ENCODE results near the gene MRPL45. TPM values are rescaled to one million over a fixed set of nuclear protein-coding genes. Genes with fewer than 3 reads are reported as not detected.

MRPL45 gene
- total and polyA plus RNA-seq, 2 experiments from 2014 or later = 42.6 to 63.9 TPM

- TF ChIP-seq ZNF462 (CRISPR knock-in tag; IDR thresholded peaks at IDR 0.05) = no peak
- no peak for TF ChIP-seq ZNF331 (CRISPR knock-in tag; IDR thresholded peaks at IDR 0.05; ENCODE audit: low read depth)
Observed at GRCh38 chr17:38339891-38340290, 42.9 kb downstream of the MRPL45 start (continued).

DNA sequence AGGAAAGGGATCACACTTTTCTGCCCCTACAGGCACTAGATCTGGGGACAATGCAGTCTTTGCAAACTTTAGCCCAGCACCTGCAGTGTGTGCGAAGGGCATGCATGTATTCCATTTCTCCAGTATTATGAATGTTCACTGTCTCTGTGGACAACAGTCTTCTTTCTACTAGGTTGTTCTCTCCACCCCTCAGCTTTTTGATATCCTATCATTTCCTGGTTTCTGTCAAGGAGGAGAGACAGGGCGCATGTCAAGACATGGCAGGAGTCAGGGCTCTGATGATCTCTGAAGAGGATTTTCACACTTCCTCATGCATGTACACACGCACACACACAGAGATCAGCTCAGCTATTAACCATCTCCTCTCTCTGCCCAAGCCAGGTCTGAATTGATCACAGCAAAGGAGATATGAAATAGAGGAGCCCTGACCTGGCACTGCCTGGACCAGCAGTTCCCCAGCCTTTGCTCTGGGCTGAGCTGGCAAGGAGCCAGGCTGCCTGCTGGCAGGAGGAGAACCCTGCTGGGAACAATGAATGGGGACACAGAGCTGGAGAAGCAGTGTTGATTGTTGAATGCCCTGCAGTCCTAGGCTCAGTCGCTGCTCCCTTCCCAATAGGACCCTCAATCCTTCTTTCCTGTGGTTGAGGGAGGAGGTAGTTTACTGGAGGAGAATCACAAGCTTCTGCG is 44.2 kb downstream of the MRPL45 start:
- no peak overlapping the region for H3K4me3 Mint-ChIP-seq
- H3K27me3 ChIP-seq (ENCODE audit: insufficient read depth) = no peaks in the 10 kb centered on the region
- H3K36me3 ChIP-seq (ENCODE audit: insufficient read depth) = no peaks in the 10 kb centered on the region
- peak overlapping the region; percentile 57; the same call in 1 of the 2 replicates for H3K4me2 ChIP-seq
- H3F3A ChIP-seq (replicated peaks; ENCODE audit: low read depth) = no peaks in the 10 kb centered on the region
- H3K36me3 Mint-ChIP-seq (ENCODE audit: low read depth) = no peaks in the 10 kb centered on the region
- no peak overlapping the region for H3K27ac ChIP-seq (ENCODE audit: low read depth)
- peak overlapping the region; percentile 86 for H2AFZ ChIP-seq
- no peaks in the 10 kb centered on the region for H3K9me3 Mint-ChIP-seq
- peaks cover 7% of the 10 kb centered on the region for H3K4me1 ChIP-seq (ENCODE audit: insufficient read depth)
- H3K79me2 ChIP-seq (replicated peaks; ENCODE audit: insufficient read depth) = no peaks in the 10 kb centered on the region
- no peak overlapping the region for H3K4me3 ChIP-seq
- H3K4me1 Mint-ChIP-seq = peaks cover 20% of the 10 kb centered on the region
- no peaks in the 10 kb centered on the region for H4K20me1 ChIP-seq (replicated peaks; ENCODE audit: insufficient read depth)
- H3K9me2 ChIP-seq (ENCODE audit: insufficient read depth) = no peaks in the 10 kb centered on the region
- ATAC-seq (peak; percentile 87), DNase-seq (ENCODE audit: low spot score) (peak; percentile 52)
- H3K27ac Mint-ChIP-seq = no peak overlapping the region
- peaks cover 13% of the 10 kb centered on the region for H3K27me3 Mint-ChIP-seq (ENCODE audit: insufficient read depth, low read depth, poor library complexity)
- TF ChIP-seq, protein P1, sequence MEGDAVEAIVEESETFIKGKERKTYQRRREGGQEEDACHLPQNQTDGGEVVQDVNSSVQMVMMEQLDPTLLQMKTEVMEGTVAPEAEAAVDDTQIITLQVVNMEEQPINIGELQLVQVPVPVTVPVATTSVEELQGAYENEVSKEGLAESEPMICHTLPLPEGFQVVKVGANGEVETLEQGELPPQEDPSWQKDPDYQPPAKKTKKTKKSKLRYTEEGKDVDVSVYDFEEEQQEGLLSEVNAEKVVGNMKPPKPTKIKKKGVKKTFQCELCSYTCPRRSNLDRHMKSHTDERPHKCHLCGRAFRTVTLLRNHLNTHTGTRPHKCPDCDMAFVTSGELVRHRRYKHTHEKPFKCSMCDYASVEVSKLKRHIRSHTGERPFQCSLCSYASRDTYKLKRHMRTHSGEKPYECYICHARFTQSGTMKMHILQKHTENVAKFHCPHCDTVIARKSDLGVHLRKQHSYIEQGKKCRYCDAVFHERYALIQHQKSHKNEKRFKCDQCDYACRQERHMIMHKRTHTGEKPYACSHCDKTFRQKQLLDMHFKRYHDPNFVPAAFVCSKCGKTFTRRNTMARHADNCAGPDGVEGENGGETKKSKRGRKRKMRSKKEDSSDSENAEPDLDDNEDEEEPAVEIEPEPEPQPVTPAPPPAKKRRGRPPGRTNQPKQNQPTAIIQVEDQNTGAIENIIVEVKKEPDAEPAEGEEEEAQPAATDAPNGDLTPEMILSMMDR (conservative IDR thresholded peaks at IDR 0.05; ENCODE audit: low read depth in 2 of 2) = no peak
- TF ChIP-seq REST (IDR thresholded peaks at IDR 0.05; ENCODE audit: unreplicated experiment) (no peak), EZH2 (IDR thresholded peaks at IDR 0.05; ENCODE audit: low read depth, unreplicated experiment) (no peak), JUNB (IDR thresholded peaks at IDR 0.05; ENCODE audit: unreplicated experiment) (no peak)

Measured in GM23338 (cell line).